Dendritic cell treated with granulocyte-macrophage colony-stimulating factor and Interleukin-4, amounts not matched to agents 40 ng/mL and 50 ng/mL, for 4 days (primary cell): ENCODE data around the gene KCNE5.
"Not testable (repeated sequence)": the region's sequence is repeated elsewhere in the genome, so short reads cannot be mapped to it uniquely, and the experiment has no call there.

Experiments
- H3K27ac Mint-ChIP-seq: one replicate; pipeline ENCODE4 v1.8.0; 2022; ENCODE audit warnings: mild to moderate bottlenecking, mixed read lengths
- H3K27me3 Mint-ChIP-seq: one replicate; pipeline ENCODE4 v1.8.0; 2022; ENCODE audit warnings: mild to moderate bottlenecking, mixed read lengths
- H3K36me3 Mint-ChIP-seq: one replicate; pipeline ENCODE4 v1.8.0; 2022; ENCODE audit warnings: low read depth, mixed read lengths
- H3K4me1 Mint-ChIP-seq: one replicate; pipeline ENCODE4 v1.8.0; 2022; ENCODE audit warnings: low read depth, mixed read lengths
- H3K4me3 Mint-ChIP-seq: one replicate; pipeline ENCODE4 v1.8.0; 2022; ENCODE audit warnings: mild to moderate bottlenecking, moderate library complexity, mixed read lengths
- H3K9me3 Mint-ChIP-seq: one replicate; pipeline ENCODE4 v1.8.0; 2022; ENCODE audit warnings: mixed read lengths
- intact Hi-C: fragments of 100-400 bp; cut with micrococcal nuclease; formaldehyde crosslinking; loops from one replicate; pipeline ENCODE4 v1.15.0; 2022

Gene KCNE5

DNA sequence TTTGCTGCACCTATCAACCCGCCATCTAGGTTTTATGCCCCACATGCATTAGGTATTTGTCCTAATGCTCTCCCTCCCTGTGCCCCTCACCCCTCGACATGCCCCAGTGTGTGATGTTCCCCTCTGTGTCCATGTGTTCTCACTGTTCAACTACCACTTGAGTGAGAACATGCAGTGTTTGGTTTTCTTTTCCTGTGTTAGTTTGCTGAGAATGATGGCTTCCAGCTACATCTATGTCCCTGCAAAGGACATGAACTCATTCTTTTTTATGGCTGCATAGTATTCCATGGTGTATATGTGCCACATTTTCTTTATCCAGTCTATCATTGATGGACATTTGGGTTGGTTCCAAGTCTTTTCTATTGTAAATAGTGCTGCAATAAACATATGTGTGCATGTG, 12.5 kb upstream of the KCNE5 start:
- H3K4me3 Mint-ChIP-seq, H3K4me1 Mint-ChIP-seq, H3K9me3 Mint-ChIP-seq, intact Hi-C loops, H3K27ac Mint-ChIP-seq, H3K27me3 Mint-ChIP-seq: not testable (repeated sequence)
- peaks cover 23% of the 10 kb centered on the region for H3K36me3 Mint-ChIP-seq

DNA sequence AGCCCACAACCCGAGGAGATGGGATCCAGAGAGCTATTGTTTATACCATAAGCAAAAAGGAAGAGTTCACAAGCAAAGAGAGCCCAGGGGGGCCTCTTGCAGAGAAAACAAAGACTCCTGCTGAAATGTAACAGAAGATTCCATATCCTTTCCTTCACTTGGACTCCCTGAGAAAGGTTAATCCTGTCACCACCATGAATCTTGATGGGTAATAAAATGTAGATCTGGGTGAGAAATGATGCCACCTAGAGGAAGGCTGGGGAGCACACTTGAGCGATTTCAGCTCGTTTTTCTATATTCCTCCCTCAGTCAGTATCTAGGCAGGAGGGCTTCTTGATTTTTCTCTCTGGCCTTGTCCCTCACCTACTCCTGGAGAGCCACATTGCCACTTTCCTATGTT, 10.2 kb upstream of the KCNE5 start:
- Mint-ChIP-seq H3K4me1 (no peaks in the 10 kb centered on the region), H3K27ac (no peak overlapping the region), H3K36me3 (peaks cover 17% of the 10 kb centered on the region), H3K9me3 (no peaks in the 10 kb centered on the region), H3K4me3 (no peak overlapping the region), H3K27me3 (no peaks in the 10 kb centered on the region)
- intact Hi-C loops: no loop called here

DNA sequence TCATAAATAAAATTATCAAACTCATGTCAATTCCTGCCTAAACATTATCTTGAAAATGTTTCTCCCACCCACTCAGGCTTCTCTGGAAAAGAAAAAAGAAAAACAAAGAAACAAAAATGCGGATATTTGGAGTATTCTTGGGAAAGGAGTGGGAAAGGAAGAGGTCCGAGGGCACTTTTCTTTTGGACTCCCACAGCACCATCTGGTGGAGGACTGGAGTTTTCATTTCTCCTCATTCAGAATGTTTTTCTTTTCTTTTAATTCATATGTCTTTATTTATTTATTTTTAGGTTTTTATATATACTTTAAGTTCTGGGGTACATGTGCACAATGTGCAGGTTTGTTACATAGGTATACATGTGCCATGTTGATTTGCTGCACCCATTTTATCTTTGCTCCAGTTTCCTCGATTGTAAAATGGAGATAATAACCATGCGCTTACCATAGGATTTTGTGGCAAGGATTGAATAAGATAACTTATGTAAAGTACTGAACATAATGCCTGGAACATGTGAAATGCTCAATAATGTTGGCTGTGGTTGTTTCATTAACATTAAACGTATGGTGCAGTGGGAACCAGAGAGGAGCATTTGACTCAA, 8.0 kb upstream of the KCNE5 start:
- no peak overlapping the region for H3K27ac Mint-ChIP-seq
- H3K27me3 Mint-ChIP-seq: no peaks in the 10 kb centered on the region
- no peak overlapping the region for H3K4me3 Mint-ChIP-seq
- no peaks in the 10 kb centered on the region for H3K4me1 Mint-ChIP-seq
- peaks cover 5% of the 10 kb centered on the region for H3K36me3 Mint-ChIP-seq
- no peaks in the 10 kb centered on the region for H3K9me3 Mint-ChIP-seq
- intact Hi-C loops: loop anchor here (2.0 kb wide), 1 partner anchor 146 kb away; no protein-coding TSS in a partner anchor

DNA sequence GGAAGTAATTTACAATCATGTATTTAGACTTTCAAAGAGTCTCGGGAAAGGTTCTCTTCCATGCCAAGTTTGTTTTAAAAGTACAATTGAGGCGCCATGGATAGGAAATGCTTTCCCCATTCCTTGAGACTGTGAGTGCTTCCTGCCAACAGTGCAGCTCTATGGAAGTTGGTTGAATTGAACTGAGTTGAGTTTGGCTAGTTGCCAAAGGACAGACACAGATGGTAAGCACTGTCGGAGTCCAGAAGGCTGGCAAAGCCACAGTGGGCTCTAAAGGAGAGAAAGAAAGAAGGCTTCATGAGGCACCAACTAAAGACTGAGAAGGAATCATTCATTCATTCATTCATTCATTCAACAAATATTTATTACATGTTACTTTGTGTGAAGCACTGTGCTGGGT, 4.3 kb upstream of the KCNE5 start:
- Mint-ChIP-seq H3K4me3 (no peak overlapping the region), H3K36me3 (peaks cover 11% of the 10 kb centered on the region), H3K27ac (no peak overlapping the region), H3K4me1 (peaks cover 6% of the 10 kb centered on the region), H3K9me3 (no peaks in the 10 kb centered on the region), H3K27me3 (peaks cover 1% of the 10 kb centered on the region)
- intact Hi-C loops: no loop called here

- Mint-ChIP-seq H3K36me3 (peaks cover 14% of the 10 kb centered on the region), H3K27ac (no peak overlapping the region), H3K4me3 (no peak overlapping the region), H3K27me3 (peaks cover 4% of the 10 kb centered on the region), H3K9me3 (no peaks in the 10 kb centered on the region), H3K4me1 (peaks cover 6% of the 10 kb centered on the region)
- intact Hi-C loops: no loop called here
Observed at GRCh38 chrX:109626637-109627036, 1.7 kb upstream of the KCNE5 start.

DNA sequence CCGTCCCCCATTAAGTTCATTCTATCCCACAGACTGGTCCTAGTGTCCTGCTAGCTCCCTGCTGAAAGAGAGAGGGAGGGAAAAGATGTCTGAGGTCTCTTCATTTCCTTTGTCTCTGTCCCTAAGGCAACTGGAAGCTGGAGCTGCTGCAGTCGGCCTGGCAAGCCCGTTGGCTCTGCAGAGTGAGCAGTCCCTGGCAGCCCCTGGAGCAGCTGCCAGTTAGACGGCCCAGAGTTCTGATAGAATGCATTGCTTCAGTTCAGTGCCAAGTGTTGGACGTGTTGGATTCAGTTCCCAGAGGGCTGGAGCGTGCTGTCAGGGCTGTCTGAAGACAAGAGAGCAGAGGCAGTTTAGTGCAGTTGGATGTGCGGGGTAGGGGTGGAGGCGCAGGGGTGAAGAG, 975 bp downstream of the KCNE5 start:
- Mint-ChIP-seq H3K4me3 (peak overlapping the region; percentile 23), H3K27ac (no peak overlapping the region), H3K9me3 (no peaks in the 10 kb centered on the region), H3K27me3 (peaks cover 4% of the 10 kb centered on the region), H3K4me1 (peaks cover 19% of the 10 kb centered on the region), H3K36me3 (peaks cover 14% of the 10 kb centered on the region)
- intact Hi-C loops: no loop called here

GRCh38 chrX:109622270-109622669, 2.7 kb downstream of the KCNE5 start:
- no peaks in the 10 kb centered on the region for H3K9me3 Mint-ChIP-seq
- intact Hi-C loops: no loop called here
- no peak overlapping the region for H3K4me3 Mint-ChIP-seq
- H3K4me1 Mint-ChIP-seq: peaks cover 14% of the 10 kb centered on the region
- peaks cover 9% of the 10 kb centered on the region for H3K36me3 Mint-ChIP-seq
- no peak overlapping the region for H3K27ac Mint-ChIP-seq
- peaks cover 4% of the 10 kb centered on the region for H3K27me3 Mint-ChIP-seq

GRCh38 chrX:109619771-109620170, 5.2 kb downstream of the KCNE5 start:
- no peak overlapping the region for H3K27ac Mint-ChIP-seq
- intact Hi-C loops: no loop called here
- H3K36me3 Mint-ChIP-seq: peaks cover 8% of the 10 kb centered on the region
- peaks cover 4% of the 10 kb centered on the region for H3K27me3 Mint-ChIP-seq
- H3K4me3 Mint-ChIP-seq: no peak overlapping the region
- peaks cover 13% of the 10 kb centered on the region for H3K4me1 Mint-ChIP-seq
- H3K9me3 Mint-ChIP-seq: no peaks in the 10 kb centered on the region

DNA sequence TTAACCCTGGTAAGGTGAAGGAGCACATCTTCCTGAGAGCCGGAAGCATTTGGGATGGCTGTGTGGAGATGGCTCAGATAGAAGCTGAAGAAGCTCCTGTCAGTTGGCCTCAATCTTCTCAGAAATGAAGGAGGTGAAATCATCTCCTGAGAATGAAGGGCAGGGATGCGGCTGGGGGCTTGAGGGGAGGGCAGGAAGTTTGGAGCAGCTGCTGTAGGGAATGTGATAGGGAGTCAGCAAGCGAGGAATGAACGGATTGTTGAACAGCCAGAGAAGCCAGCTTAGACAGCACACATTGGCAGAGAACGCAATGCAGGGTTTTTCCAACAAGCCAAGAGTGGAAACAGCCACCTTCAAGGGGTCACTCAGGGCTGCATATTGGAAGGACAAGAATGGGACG, 10.0 kb downstream of the KCNE5 start:
- intact Hi-C loops: no loop called here
- Mint-ChIP-seq H3K4me3 (no peak overlapping the region), H3K27me3 (no peaks in the 10 kb centered on the region), H3K4me1 (peaks cover 2% of the 10 kb centered on the region), H3K27ac (no peak overlapping the region), H3K36me3 (no peaks in the 10 kb centered on the region), H3K9me3 (no peaks in the 10 kb centered on the region)

GRCh38 chrX:109601486-109601885, 23.5 kb downstream of the KCNE5 start:
- Mint-ChIP-seq H3K9me3 (peaks cover 7% of the 10 kb centered on the region), H3K4me1 (peaks cover 16% of the 10 kb centered on the region), H3K27me3 (peaks cover 9% of the 10 kb centered on the region), H3K36me3 (no peaks in the 10 kb centered on the region), H3K4me3 (no peak overlapping the region), H3K27ac (no peak overlapping the region)
- intact Hi-C loops: no loop called here

DNA sequence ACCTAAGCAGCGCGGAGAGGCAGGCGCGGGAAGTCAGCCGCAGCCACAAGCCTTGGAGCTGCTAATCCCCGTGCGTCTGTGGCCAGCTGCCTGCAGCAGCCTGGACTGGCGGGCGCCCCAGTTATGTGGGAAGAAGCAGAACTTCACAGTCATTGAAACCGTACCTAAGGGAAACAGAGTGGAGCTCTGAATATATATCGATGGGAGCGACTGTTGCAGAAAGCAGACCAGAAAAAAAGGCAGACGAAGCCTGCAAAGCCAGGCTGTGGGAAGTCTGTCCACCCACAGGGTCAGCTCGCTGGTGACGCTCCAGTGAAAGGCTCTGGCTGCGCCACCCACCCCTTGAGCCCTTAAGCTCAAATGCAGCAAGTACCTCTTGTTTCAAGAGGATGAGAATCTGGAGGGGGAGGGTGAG, 24.7 kb downstream of the KCNE5 start:
- intact Hi-C loops: no loop called here
- Mint-ChIP-seq H3K27ac (peak overlapping the region; percentile 24), H3K27me3 (peaks cover 9% of the 10 kb centered on the region), H3K4me3 (no peak overlapping the region), H3K4me1 (peaks cover 16% of the 10 kb centered on the region), H3K36me3 (no peaks in the 10 kb centered on the region), H3K9me3 (no peaks in the 10 kb centered on the region)

DNA sequence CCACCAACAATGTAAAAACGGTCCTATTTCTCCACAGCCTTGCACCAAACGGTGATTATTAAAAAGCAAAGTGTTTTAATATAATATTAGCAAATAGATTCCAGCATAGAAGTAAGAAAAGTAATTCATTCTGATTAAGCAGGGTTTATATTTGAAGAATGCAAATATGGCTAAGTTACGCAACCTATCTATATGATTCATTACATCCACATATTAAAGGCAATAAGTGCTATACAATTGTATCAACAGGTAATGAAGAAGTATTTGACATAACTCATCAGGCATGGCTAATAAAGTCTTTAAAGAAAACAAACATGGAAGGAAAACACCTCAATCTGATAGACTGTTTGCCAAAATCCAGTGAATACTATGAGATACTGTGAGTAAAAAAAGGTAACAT, 29.0 kb downstream of the KCNE5 start:
- H3K36me3 Mint-ChIP-seq: no peaks in the 10 kb centered on the region
- H3K27ac Mint-ChIP-seq: no peak overlapping the region
- H3K4me3 Mint-ChIP-seq: no peak overlapping the region
- H3K9me3 Mint-ChIP-seq: no peaks in the 10 kb centered on the region
- intact Hi-C loops: no loop called here
- H3K4me1 Mint-ChIP-seq: peaks cover 8% of the 10 kb centered on the region
- peaks cover 7% of the 10 kb centered on the region for H3K27me3 Mint-ChIP-seq

DNA sequence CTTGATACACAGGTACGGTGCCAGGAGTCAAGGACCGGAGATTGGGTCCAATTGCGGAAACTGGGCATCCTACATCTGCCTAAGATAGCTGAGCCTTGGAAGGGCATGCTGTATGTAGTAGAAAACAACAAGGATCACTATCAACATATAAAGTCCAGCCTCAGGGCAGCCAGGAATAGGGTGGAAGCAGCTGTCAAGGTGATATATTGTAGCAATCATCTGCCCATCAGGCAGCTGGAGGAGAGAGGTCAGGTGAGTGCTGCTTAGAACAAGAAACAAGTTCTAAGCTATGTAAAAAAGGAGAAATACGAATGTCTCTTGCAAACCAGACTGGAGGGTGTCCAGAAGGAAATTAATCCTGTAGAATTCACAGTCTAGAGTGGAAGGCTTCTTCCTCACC, 34.8 kb downstream of the KCNE5 start:
- no peaks in the 10 kb centered on the region for H3K9me3 Mint-ChIP-seq
- H3K4me1 Mint-ChIP-seq: no peaks in the 10 kb centered on the region
- H3K27ac Mint-ChIP-seq: no peak overlapping the region
- no peaks in the 10 kb centered on the region for H3K27me3 Mint-ChIP-seq
- H3K4me3 Mint-ChIP-seq: no peak overlapping the region
- no peaks in the 10 kb centered on the region for H3K36me3 Mint-ChIP-seq
- intact Hi-C loops: no loop called here

- H3K4me1 Mint-ChIP-seq: no peaks in the 10 kb centered on the region
- no peaks in the 10 kb centered on the region for H3K27me3 Mint-ChIP-seq
- no peak overlapping the region for H3K27ac Mint-ChIP-seq
- intact Hi-C loops: no loop called here
- H3K9me3 Mint-ChIP-seq: no peaks in the 10 kb centered on the region
- no peaks in the 10 kb centered on the region for H3K36me3 Mint-ChIP-seq
- H3K4me3 Mint-ChIP-seq: no peak overlapping the region
Observed at GRCh38 chrX:109585488-109585887, 39.5 kb downstream of the KCNE5 start.

DNA sequence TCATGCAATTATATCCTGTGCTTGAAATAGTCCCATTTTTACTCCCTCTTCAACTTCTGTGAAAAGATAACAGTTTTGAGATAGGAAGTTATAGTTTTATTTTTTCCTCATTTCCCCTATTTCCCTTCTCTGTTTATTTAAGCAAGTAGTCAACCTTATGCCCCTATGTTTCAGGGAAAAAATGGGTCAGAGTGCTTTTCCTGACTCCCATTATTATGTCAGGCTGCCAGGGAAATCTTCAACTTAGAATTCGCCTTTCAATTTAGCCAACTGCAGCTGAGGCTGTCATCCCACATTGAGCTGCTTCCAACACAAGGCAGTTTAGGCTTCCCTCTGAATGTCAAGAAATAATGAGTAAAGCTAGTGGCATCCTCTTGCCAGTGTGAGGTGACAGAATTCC, 46.1 kb downstream of the KCNE5 start:
- intact Hi-C loops: no loop called here
- Mint-ChIP-seq H3K4me3 (no peak overlapping the region), H3K4me1 (peaks cover 5% of the 10 kb centered on the region), H3K36me3 (no peaks in the 10 kb centered on the region), H3K27ac (no peak overlapping the region), H3K27me3 (no peaks in the 10 kb centered on the region), H3K9me3 (peaks cover 16% of the 10 kb centered on the region)
